Hematopoietic multipotent progenitor cell treated with erythropoietin and hydrocortisone succinate and interleukin-3 and kit ligand, for 6 days (in vitro differentiated cells): ENCODE measurements around the gene SLC1A3.
A peak's percentile ranks its signal among the peaks of the same experiment; 100 is the strongest.

Experiments used
- DNase-seq: peaks from one replicate; pipeline ENCODE4 v3.0.0-alpha.2; 2015

Gene SLC1A3

GRCh38 chr5:36722900-36723299 lies 116.5 kb downstream of the SLC1A3 start:
- peak; percentile 49 for DNase-seq

GRCh38 chr5:36723912-36724311 lies 117.5 kb downstream of the SLC1A3 start:
- peak; percentile 27 for DNase-seq

GRCh38 chr5:36724467-36725332 lies 118.3 kb downstream of the SLC1A3 start:
- DNase-seq, result peak; percentile 90

- DNase-seq, result no peak
These were observed 119.9 kb downstream of the SLC1A3 start for GRCh38 chr5:36726317-36726716.

GRCh38 chr5:36726767-36727166 lies 120.4 kb downstream of the SLC1A3 start:
- no peak for DNase-seq

GRCh38 chr5:36728697-36729543 lies 122.5 kb downstream of the SLC1A3 start:
- DNase-seq, result peak; percentile 92

- DNase-seq, result no peak
These were observed 124.3 kb downstream of the SLC1A3 start for GRCh38 chr5:36730537-36731216.

GRCh38 chr5:36733183-36733582 lies 126.8 kb downstream of the SLC1A3 start:
- no peak for DNase-seq

- DNase-seq, result peak; percentile 75
These were observed 128.0 kb downstream of the SLC1A3 start for GRCh38 chr5:36734422-36734821.

- DNase-seq, result no peak
These were observed 129.5 kb downstream of the SLC1A3 start for GRCh38 chr5:36735891-36736290.
